Thoracic aorta (tissue), 2 donors: ENCODE data around the gene SLC35F2. TPM values are rescaled to one million over a fixed set of nuclear protein-coding genes. Genes with fewer than 3 reads are reported as not detected.

ENCODE experiments used
- ATAC-seq: fragments of 150-250 bp; one replicate; pipeline ENCODE4 v1.8.0; 2017; ENCODE audit warnings: low read depth; ENCODE audit not compliant: insufficient number of reproducible peaks, low FRiP score
- DNase-seq: peaks from one replicate; pipeline ENCODE4 v3.0.0-alpha.2; 2020; ENCODE audit warnings: low spot score
- H3K27ac ChIP-seq, 2 donors: fragments of 200-600 bp; sonication (generic); 1 replicate in 1 of 2; 2 replicates in 1 of 2; pipeline ENCODE4 v1.5.1; 2016; ENCODE audit warnings: mild to moderate bottlenecking in 2 of 2, moderate library complexity in 2 of 2
- H3K27me3 ChIP-seq: fragments of 200-600 bp; sonication (generic); replicated peaks from 2 replicates; pipeline ENCODE4 v1.6.0; 2016; ENCODE audit warnings: mild to moderate bottlenecking; ENCODE audit not compliant: insufficient read depth
- H3K36me3 ChIP-seq: fragments of 200-600 bp; sonication (generic); one replicate; pipeline ENCODE4 v1.5.1; 2016
- H3K4me1 ChIP-seq, 2 donors: fragments of 200-600 bp; sonication (generic); 1 replicate in 1 of 2; 2 replicates in 1 of 2; pipeline versions ENCODE4 v1.5.1 to v1.6.0; 2016; ENCODE audit warnings: low read depth in 2 of 2, mild to moderate bottlenecking in 1 of 2; ENCODE audit not compliant: control insufficient read depth in 1 of 2
- H3K4me3 ChIP-seq: fragments of 200-600 bp; sonication (generic); 2 replicates; pipeline ENCODE4 v1.5.1; 2016; ENCODE audit warnings: mild to moderate bottlenecking
- H3K9me3 ChIP-seq: fragments of 200-600 bp; sonication (generic); 2 replicates; pipeline ENCODE4 v1.5.1; 2016
- CTCF ChIP-seq: fragments of 200-600 bp; sonication (generic); IDR thresholded peaks from one replicate; pipeline ENCODE4 v1.5.1; 2019; ENCODE audit warnings: antibody characterized with exemption
- total RNA-seq, 2 donors: library from RNA; depleted of rRNA; stranded (reverse); fragments of >200 nt; gene quantifications; one replicate each; pipeline versions ENCODE4 v1.1.0 to v1.2.3, GENCODE V29; 2016

The SLC35F2 gene
- total RNA-seq, 2 donors from 2014 or later: 10.0 to 13.5 TPM

GRCh38 chr11:107816028-107816427, 42.6 kb downstream of the SLC35F2 start:
- DNase-seq: no peak
- TF ChIP-seq CTCF: no peak
- H3K4me1 ChIP-seq: no peaks in the 10 kb centered on the region
- no peak overlapping the region for H3K27ac ChIP-seq
- no peak for ATAC-seq
- H3K27me3 ChIP-seq: no peaks in the 10 kb centered on the region
- no peaks in the 10 kb centered on the region for H3K36me3 ChIP-seq
- no peak overlapping the region for H3K4me3 ChIP-seq
- H3K9me3 ChIP-seq: no peaks in the 10 kb centered on the region

GRCh38 chr11:107810875-107811274, 47.7 kb downstream of the SLC35F2 start:
- TF ChIP-seq CTCF: no peak
- DNase-seq (no peak), ATAC-seq (no peak)
- Histone ChIP-seq H3K27me3 (no peaks in the 10 kb centered on the region), H3K9me3 (no peaks in the 10 kb centered on the region), H3K4me1 (no peaks in the 10 kb centered on the region), H3K4me3 (no peak overlapping the region), H3K36me3 (peaks cover 2% of the 10 kb centered on the region), H3K27ac (no peak overlapping the region)

- Histone ChIP-seq H3K9me3 (no peaks in the 10 kb centered on the region), H3K4me1 (no peaks in the 10 kb centered on the region), H3K4me3 (no peak overlapping the region), H3K27me3 (no peaks in the 10 kb centered on the region), H3K36me3 (peaks cover 10% of the 10 kb centered on the region), H3K27ac (no peak overlapping the region)
- no peak for ATAC-seq
- DNase-seq: no peak
- no peak for TF ChIP-seq CTCF
These were observed 50.1 kb downstream of the SLC35F2 start for GRCh38 chr11:107808521-107808920.

- no peaks in the 10 kb centered on the region for H3K27me3 ChIP-seq
- DNase-seq (no peak), ATAC-seq (no peak)
- no peak overlapping the region for H3K27ac ChIP-seq
- no peak for TF ChIP-seq CTCF
- no peak overlapping the region for H3K4me3 ChIP-seq
- peaks cover 17% of the 10 kb centered on the region for H3K36me3 ChIP-seq
- H3K4me1 ChIP-seq: no peaks in the 10 kb centered on the region
- no peaks in the 10 kb centered on the region for H3K9me3 ChIP-seq
These were observed 53.6 kb downstream of the SLC35F2 start for GRCh38 chr11:107804971-107805370.

GRCh38 chr11:107804211-107804610, 54.4 kb downstream of the SLC35F2 start:
- H3K4me3 ChIP-seq: no peak overlapping the region
- ATAC-seq: no peak
- no peak for DNase-seq
- H3K36me3 ChIP-seq: peaks cover 17% of the 10 kb centered on the region
- no peaks in the 10 kb centered on the region for H3K27me3 ChIP-seq
- H3K27ac ChIP-seq: no peak overlapping the region
- no peak for TF ChIP-seq CTCF
- H3K4me1 ChIP-seq: peaks cover 3 to 4% of the 10 kb centered on the region in 2 donors
- no peaks in the 10 kb centered on the region for H3K9me3 ChIP-seq
